Cardiac muscle cell (in vitro differentiated cells and primary cell): Measurements from ENCODE around the gene CNTNAP2. TPM values are rescaled to one million over a fixed set of nuclear protein-coding genes. Genes with fewer than 3 reads are reported as not detected.

ENCODE experiments used
- DNase-seq, 2 donors: peaks; one replicate each; pipeline versions ENCODE4 v3.0.0 to v3.0.0-alpha.2; 2010 to 2017; ENCODE audit warnings: low read depth in 1 of 2, low spot score in 1 of 2
- H3K27ac ChIP-seq: fragments of 200-600 bp; sonication (generic); 2 replicates; pipeline ENCODE4 v1.5.1; 2016
- H3K27me3 ChIP-seq: fragments of 200-600 bp; sonication (generic); 2 replicates; pipeline ENCODE4 v1.6.0; 2016; ENCODE audit warnings: control low read depth
- H3K36me3 ChIP-seq: fragments of 200-600 bp; sonication (generic); 2 replicates; pipeline ENCODE4 v1.5.1; 2016; ENCODE audit warnings: control low read depth
- H3K4me1 ChIP-seq: fragments of 200-600 bp; sonication (generic); 2 replicates; pipeline ENCODE4 v1.8.1; 2017; ENCODE audit warnings: low read depth, mild to moderate bottlenecking, mixed run types
- H3K4me3 ChIP-seq: fragments of 200-600 bp; sonication (generic); 2 replicates; pipeline ENCODE4 v1.5.1; 2016; ENCODE audit warnings: mild to moderate bottlenecking
- H3K9me3 ChIP-seq: fragments of 200-600 bp; sonication (generic); 2 replicates; pipeline ENCODE4 v1.5.1; 2017; ENCODE audit warnings: low read depth, mild to moderate bottlenecking, control low read depth
- CTCF ChIP-seq: IDR thresholded peaks from 2 replicates; pipeline ENCODE4 v1.5.1; 2012; ENCODE audit warnings: low read depth, mild to moderate bottlenecking, low read length
- polyA plus RNA-seq: library from polyadenylated mRNA; unstranded; fragments of >200 nt; fragmentation: Nextera tagmentation; extraction: Ambion mirVana; gene quantifications from 2 replicates; pipeline ENCODE4 v1.2.1, GENCODE V29; 2016
- total RNA-seq: library from RNA; depleted of rRNA; stranded (reverse); fragments of >200 nt; gene quantifications from 2 replicates; pipeline ENCODE4 v1.2.3, GENCODE V29; 2016

Gene CNTNAP2
- total and polyA plus RNA-seq, 2 experiments from 2014 or later: 4.8 to 5.1 TPM

GRCh38 chr7:146787266-146787665 is 670.7 kb downstream of the CNTNAP2 start:
- TF ChIP-seq CTCF: no peak
- no peak for DNase-seq

GRCh38 chr7:146788008-146788407 is 671.4 kb downstream of the CNTNAP2 start:
- H3K4me1 ChIP-seq: no peaks in the 10 kb centered on the region
- H3K27ac ChIP-seq: no peak overlapping the region
- no peaks in the 10 kb centered on the region for H3K9me3 ChIP-seq
- no peak overlapping the region for H3K4me3 ChIP-seq
- H3K36me3 ChIP-seq: no peaks in the 10 kb centered on the region
- no peak for TF ChIP-seq CTCF
- no peak for DNase-seq
- H3K27me3 ChIP-seq: no peaks in the 10 kb centered on the region

More at GRCh38 chr7:146787266-146787665, 670.7 kb downstream of the CNTNAP2 start:
- no peak overlapping the region for H3K4me3 ChIP-seq
- no peaks in the 10 kb centered on the region for H3K27me3 ChIP-seq
- H3K27ac ChIP-seq: no peak overlapping the region
- H3K4me1 ChIP-seq: no peaks in the 10 kb centered on the region
- no peaks in the 10 kb centered on the region for H3K36me3 ChIP-seq
- H3K9me3 ChIP-seq: no peaks in the 10 kb centered on the region

GRCh38 chr7:146791344-146792285 is 675.0 kb downstream of the CNTNAP2 start:
- Histone ChIP-seq H3K27me3 (no peaks in the 10 kb centered on the region), H3K4me3 (no peak overlapping the region), H3K36me3 (no peaks in the 10 kb centered on the region), H3K9me3 (no peaks in the 10 kb centered on the region), H3K27ac (no peak overlapping the region), H3K4me1 (no peaks in the 10 kb centered on the region)
- peak in 1 of 2 donors; percentile 40 for DNase-seq
- no peak for TF ChIP-seq CTCF

GRCh38 chr7:146804620-146805019 is 688.0 kb downstream of the CNTNAP2 start:
- no peak for DNase-seq
- Histone ChIP-seq H3K4me1 (no peaks in the 10 kb centered on the region), H3K4me3 (no peak overlapping the region), H3K27ac (no peak overlapping the region), H3K36me3 (no peaks in the 10 kb centered on the region), H3K27me3 (no peaks in the 10 kb centered on the region), H3K9me3 (no peaks in the 10 kb centered on the region)
- TF ChIP-seq CTCF: no peak

GRCh38 chr7:146805082-146805481 is 688.5 kb downstream of the CNTNAP2 start:
- no peak for TF ChIP-seq CTCF
- Histone ChIP-seq H3K9me3 (no peaks in the 10 kb centered on the region), H3K36me3 (no peaks in the 10 kb centered on the region), H3K27me3 (no peaks in the 10 kb centered on the region), H3K4me1 (no peaks in the 10 kb centered on the region), H3K4me3 (no peak overlapping the region), H3K27ac (no peak overlapping the region)
- no peak for DNase-seq
